CD4-positive, alpha-beta T cell (primary cell): ENCODE measurements around the gene PPP1R14B. TPM values are rescaled to one million over a fixed set of nuclear protein-coding genes. Genes with fewer than 3 reads are reported as not detected.
A peak's percentile ranks its signal among the peaks of the same experiment; 100 is the strongest.

ENCODE experiments used
- ATAC-seq: fragments of 200-7000 bp; cut with Tn5 transposase; one replicate; pipeline ENCODE4 v1.10.0; 2022; ENCODE audit warnings: mild to moderate bottlenecking; ENCODE audit not compliant: poor library complexity
- CTCF ChIA-PET: fragments of 350-600 bp; sonication (Branson Sonifier 250); formaldehyde crosslinking; loops from one replicate; lab custom pipeline; 2021; ENCODE audit warnings: antibody characterized with exemption, inconsistent platforms; lab: Charles Lee
- POLR2A ChIA-PET: fragments of 350-600 bp; sonication (Branson Sonifier 250); formaldehyde crosslinking; loops from one replicate; lab custom pipeline; 2021; ENCODE audit warnings: antibody characterized with exemption, inconsistent platforms; lab: Charles Lee
- DNase-seq, 14 experiments: peaks; one replicate each; pipeline ENCODE4 v3.0.0-alpha.2; 2013 to 2020; ENCODE audit warnings: mixed read lengths in 2 of 14
- H3K27ac ChIP-seq, 2 donors: one replicate each; pipeline versions ENCODE4 v1.5.1 to v1.7.0; 2013; ENCODE audit warnings: low read length in 2 of 2, low read depth in 1 of 2, mild to moderate bottlenecking in 1 of 2
- H3K27me3 ChIP-seq, 2 experiments: 1 replicate in 1 of 2; 2 replicates in 1 of 2; pipeline versions ENCODE4 v1.6.1 to v1.7.0; 2013; ENCODE audit warnings: low read length in 2 of 2, control low read depth in 1 of 2, mild to moderate bottlenecking in 1 of 2, moderate library complexity in 1 of 2; ENCODE audit not compliant: insufficient read depth in 2 of 2, control insufficient read depth in 1 of 2
- H3K36me3 ChIP-seq: one replicate; pipeline ENCODE4 v1.6.1; 2013; ENCODE audit warnings: low read length, control low read depth; ENCODE audit not compliant: insufficient read depth
- H3K4me1 ChIP-seq: one replicate; pipeline ENCODE4 v1.6.1; 2013; ENCODE audit warnings: low read length, control low read depth; ENCODE audit not compliant: insufficient read depth
- H3K4me3 ChIP-seq: one replicate; pipeline ENCODE4 v1.5.1; 2013; ENCODE audit warnings: mild to moderate bottlenecking, low read length, moderate library complexity
- H3K9me3 ChIP-seq, 2 experiments: 1 replicate in 1 of 2; 2 replicates in 1 of 2; pipeline versions ENCODE4 v1.6.1 to v1.7.0; 2013; ENCODE audit warnings: low read length in 2 of 2, mild to moderate bottlenecking in 2 of 2, control low read depth in 1 of 2, moderate library complexity in 1 of 2; ENCODE audit not compliant: control insufficient read depth in 1 of 2, insufficient read depth in 1 of 2
- H3K27ac Mint-ChIP-seq: one replicate; pipeline ENCODE4 v1.8.0; 2020; ENCODE audit warnings: mixed read lengths
- H3K27me3 Mint-ChIP-seq: one replicate; pipeline ENCODE4 v1.8.0; 2021; ENCODE audit warnings: mixed read lengths
- H3K36me3 Mint-ChIP-seq: one replicate; pipeline ENCODE4 v1.8.0; 2021; ENCODE audit warnings: low read depth, mixed read lengths
- H3K4me1 Mint-ChIP-seq: one replicate; pipeline ENCODE4 v1.8.0; 2021; ENCODE audit warnings: low read depth, mixed read lengths
- H3K4me3 Mint-ChIP-seq: one replicate; pipeline ENCODE4 v1.8.0; 2020; ENCODE audit warnings: mild to moderate bottlenecking, mixed read lengths
- H3K9me3 Mint-ChIP-seq: one replicate; pipeline ENCODE4 v1.8.0; 2020; ENCODE audit warnings: mixed read lengths
- CTCF ChIP-seq: fragments of 200-600 bp; IDR thresholded peaks from one replicate; pipeline ENCODE4 v1.8.0; 2022; ENCODE audit warnings: antibody characterized with exemption, mild to moderate bottlenecking
- intact Hi-C, 2 experiments: fragments of 100-400 bp; cut with DNase I in 1 of 2; cut with micrococcal nuclease in 1 of 2; formaldehyde crosslinking; loops; one replicate each; pipeline versions ENCODE4 v1.15.1 to v1.9.0; 2023 to 2025; cut with DNase I, micrococcal nuclease
- total RNA-seq, 174 experiments: library from RNA in 2 of 174; stranded (reverse) in 2 of 174; gene quantifications; one replicate each; pipeline ENCODE4 v1.2.3 and lab custom pipeline; 2021 to 2026

The PPP1R14B gene
- total RNA-seq, 2 experiments from 2014 or later = 17.1 to 21.0 TPM

- peak in 7 of 14 experiments; percentile 99 to 100 (median 100) for DNase-seq
- Mint-ChIP-seq H3K9me3 (no peaks in the 10 kb centered on the region), H3K27ac (peak overlapping the region; percentile 100), H3K27me3 (no peaks in the 10 kb centered on the region), H3K4me3 (peak overlapping the region; percentile 98), H3K36me3 (peaks cover 34% of the 10 kb centered on the region), H3K4me1 (peaks cover 44% of the 10 kb centered on the region)
- Histone ChIP-seq H3K4me1 (peaks cover 59% of the 10 kb centered on the region), H3K4me3 (peak overlapping the region; percentile 80), H3K27ac (peak overlapping the region; percentile 97 to 100), H3K9me3 (no peaks in the 10 kb centered on the region), H3K36me3 (peaks cover 22% of the 10 kb centered on the region), H3K27me3 (no peaks in the 10 kb centered on the region)
- ChIA-PET CTCF (interaction anchor here (0.9 to 1.9 kb wide), 5 partner anchors 10 to 63 kb away, joined by 4 to 10 read pairs (median 7); partner anchors contain the start of genes NUDT22, PLCB3 and TRPT1), POLR2A (interaction anchor here (0.6 to 5.5 kb wide), 21 partner anchors 9 to 1588 kb away, joined by 3 to 69 read pairs (median 5); partner anchors contain the start of genes BAD, CCDC88B, DNAJC4 and FERMT3)
- no peak for TF ChIP-seq CTCF
- intact Hi-C loops = loop anchor here (1.0 to 5.0 kb wide), 7 partner anchors 11 to 64 kb away; partner anchors contain the start of genes DNAJC4 (in 2 of the 2), FERMT3 (in 2 of the 2), GPR137 (in 2 of the 2) and BAD (in 1 of the 2)
- ATAC-seq = peak; percentile 81
Measured at GRCh38 chr11:64241241-64241490, 5.6 kb downstream of the PPP1R14B start.

GRCh38 chr11:64240435-64241240, 6.1 kb downstream of the PPP1R14B start, which contains the start of gene FKBP2:
Gene FKBP2 (plus strand): TSS chr11:64241095. CDS start chr11:64242388, 1,293 bp downstream.
- Histone ChIP-seq H3K4me1 (peaks cover 59% of the 10 kb centered on the region), H3K36me3 (peaks cover 22% of the 10 kb centered on the region)

More at GRCh38 chr11:64240435-64241240, 6.1 kb downstream of the PPP1R14B start, which contains the start of gene FKBP2:
- Mint-ChIP-seq H3K9me3 (no peaks in the 10 kb centered on the region), H3K36me3 (peaks cover 32% of the 10 kb centered on the region), H3K27ac (peak within 1 kb of the TSS; percentile 100), H3K27me3 (no peaks in the 10 kb centered on the region), H3K4me3 (peak within 1 kb of the TSS; percentile 98), H3K4me1 (peaks cover 40% of the 10 kb centered on the region)
- Histone ChIP-seq H3K27ac (peak within 1 kb of the TSS; percentile 97 to 100), H3K9me3 (no peaks in the 10 kb centered on the region), H3K27me3 (no peaks in the 10 kb centered on the region), H3K4me3 (peak within 1 kb of the TSS; percentile 80)
- ChIA-PET POLR2A (interaction anchor here (0.6 to 5.5 kb wide), 22 partner anchors 9 to 1588 kb away, joined by 3 to 69 read pairs (median 5); partner anchors contain the start of genes BAD, CCDC88B, DNAJC4 and FERMT3), CTCF (interaction anchor here (0.9 to 1.9 kb wide), 7 partner anchors 9 to 102 kb away, joined by 3 to 10 read pairs (median 4); partner anchors contain the start of genes NUDT22, PLCB3 and TRPT1)
- no peak for TF ChIP-seq CTCF
- intact Hi-C loops = loop anchor here (1.0 to 5.0 kb wide), 7 partner anchors 10 to 64 kb away; partner anchors contain the start of genes DNAJC4 (in 2 of the 2), FERMT3 (in 2 of the 2), GPR137 (in 2 of the 2) and BAD (in 1 of the 2)
- ATAC-seq (peak; percentile 66), DNase-seq (peak; percentile 92 to 100 (median 97))
